ENCODE results near the gene RHOB. TPM values are rescaled to one million over a fixed set of nuclear protein-coding genes. Genes with fewer than 3 reads are reported as not detected.
"Not testable (repeated sequence)": the region's sequence is repeated elsewhere in the genome, so short reads cannot be mapped to it uniquely, and the experiment has no call there.

RHOB gene
- total RNA-seq, 2 experiments from 2014 or later, result 7.5 TPM

GRCh38 chr2:20430035-20430434 lies 16.8 kb upstream of the RHOB start:
- Mint-ChIP-seq H3K36me3 (ENCODE audit: low read depth) (no peaks in the 10 kb centered on the region), H3K4me1 (peaks cover 17% of the 10 kb centered on the region), H3K9me3 (ENCODE audit: low read depth) (no peaks in the 10 kb centered on the region), H3K27ac (no peak overlapping the region), H3K27me3 (peaks cover 11% of the 10 kb centered on the region), H3K4me3 (no peak overlapping the region)
- ChIA-PET POLR2A (no interaction called here), CTCF (interaction anchor here (0.8 to 1.3 kb wide), 3 partner anchors 14 to 48 kb away, joined by 3 to 6 read pairs (median 3); partner anchors contain the start of gene RHOB)
- ATAC-seq, result no peak
- DNase-seq, result no peak
- intact Hi-C loops (cut with DNase I, micrococcal nuclease), result no loop called here

- intact Hi-C loops (cut with DNase I, micrococcal nuclease), result loop anchor here (1.0 kb wide), 1 partner anchor 65 kb away; no protein-coding TSS in a partner anchor
- Mint-ChIP-seq H3K4me1 (peaks cover 11% of the 10 kb centered on the region), H3K27me3 (peaks cover 12% of the 10 kb centered on the region), H3K4me3 (no peak overlapping the region), H3K27ac (no peak overlapping the region), H3K36me3 (ENCODE audit: low read depth) (no peaks in the 10 kb centered on the region), H3K9me3 (ENCODE audit: low read depth) (no peaks in the 10 kb centered on the region)
- DNase-seq (peak; percentile 59), ATAC-seq (peak; percentile 93)
- ChIA-PET CTCF (interaction anchor here (0.5 to 1.7 kb wide), 5 partner anchors 13 to 80 kb away, joined by 3 to 6 read pairs (median 3); partner anchors contain the start of gene RHOB), POLR2A (interaction anchor here (2.1 kb wide), 1 partner anchor 16 kb away, joined by 8 read pairs; the partner anchor contains the start of gene RHOB)
Observed at GRCh38 chr2:20430461-20431300, 16.2 kb upstream of the RHOB start.

- H3K27ac Mint-ChIP-seq, result no peak overlapping the region
- H3K4me3 Mint-ChIP-seq, result no peak overlapping the region
- H3K36me3 Mint-ChIP-seq (ENCODE audit: low read depth), result no peaks in the 10 kb centered on the region
- H3K9me3 Mint-ChIP-seq (ENCODE audit: low read depth), result no peaks in the 10 kb centered on the region
- peaks cover 12% of the 10 kb centered on the region for H3K27me3 Mint-ChIP-seq
- H3K4me1 Mint-ChIP-seq, result peaks cover 11% of the 10 kb centered on the region
- ChIA-PET CTCF (interaction anchor here (0.5 to 1.9 kb wide), 4 partner anchors 15 to 211 kb away, joined by 3 to 6 read pairs (median 4); partner anchors contain the start of gene RHOB), POLR2A (interaction anchor here (2.1 kb wide), 1 partner anchor 15 kb away, joined by 8 read pairs; the partner anchor contains the start of gene RHOB)
- no peak for DNase-seq
- ATAC-seq, result no peak
- intact Hi-C loops (cut with DNase I, micrococcal nuclease), result loop anchor here (1.0 kb wide), 1 partner anchor 66 kb away; no protein-coding TSS in a partner anchor
Observed at GRCh38 chr2:20431301-20431698, 15.6 kb upstream of the RHOB start.

GRCh38 chr2:20431772-20432171 lies 15.1 kb upstream of the RHOB start:
- ATAC-seq (no peak), DNase-seq (no peak)
- Mint-ChIP-seq H3K27ac (no peak overlapping the region), H3K36me3 (ENCODE audit: low read depth) (no peaks in the 10 kb centered on the region), H3K4me1 (peaks cover 11% of the 10 kb centered on the region), H3K4me3 (no peak overlapping the region), H3K9me3 (ENCODE audit: low read depth) (no peaks in the 10 kb centered on the region), H3K27me3 (peaks cover 17% of the 10 kb centered on the region)
- ChIA-PET CTCF (interaction anchor here (0.9 to 1.9 kb wide), 3 partner anchors 15 to 211 kb away, joined by 3 to 6 read pairs (median 6); partner anchors contain the start of gene RHOB), POLR2A (interaction anchor here (2.1 kb wide), 1 partner anchor 15 kb away, joined by 8 read pairs; the partner anchor contains the start of gene RHOB)
- intact Hi-C loops (cut with DNase I, micrococcal nuclease), result loop anchor here (1.0 kb wide), 1 partner anchor 66 kb away; no protein-coding TSS in a partner anchor

- Mint-ChIP-seq H3K27me3 (peaks cover 20% of the 10 kb centered on the region), H3K4me3 (no peak overlapping the region), H3K36me3 (ENCODE audit: low read depth) (no peaks in the 10 kb centered on the region), H3K4me1 (peaks cover 11% of the 10 kb centered on the region), H3K9me3 (ENCODE audit: low read depth) (no peaks in the 10 kb centered on the region), H3K27ac (no peak overlapping the region)
- ChIA-PET CTCF (interaction anchor here (0.7 to 1.9 kb wide), 8 partner anchors 8 to 210 kb away, joined by 3 to 6 read pairs (median 4); partner anchors contain the start of gene RHOB), POLR2A (interaction anchor here (2.1 kb wide), 1 partner anchor 14 kb away, joined by 8 read pairs; the partner anchor contains the start of gene RHOB)
- intact Hi-C loops (cut with DNase I, micrococcal nuclease), result no loop called here
- DNase-seq (no peak), ATAC-seq (no peak)
Observed at GRCh38 chr2:20432714-20433113, 14.2 kb upstream of the RHOB start.

GRCh38 chr2:20433249-20433648 lies 13.6 kb upstream of the RHOB start:
- ATAC-seq, result no peak
- Mint-ChIP-seq H3K4me3 (no peak overlapping the region), H3K27me3 (peaks cover 22% of the 10 kb centered on the region), H3K4me1 (peaks cover 11% of the 10 kb centered on the region), H3K36me3 (ENCODE audit: low read depth) (no peaks in the 10 kb centered on the region), H3K27ac (no peak overlapping the region), H3K9me3 (ENCODE audit: low read depth) (no peaks in the 10 kb centered on the region)
- CTCF ChIA-PET, result interaction anchor here (0.7 to 1.9 kb wide), 6 partner anchors 8 to 209 kb away, joined by 3 to 6 read pairs (median 4); no protein-coding TSS in a partner anchor
- POLR2A ChIA-PET, result no interaction called here
- intact Hi-C loops (cut with DNase I, micrococcal nuclease), result no loop called here
- DNase-seq, result no peak

- H3K27me3 Mint-ChIP-seq, result peaks cover 27% of the 10 kb centered on the region
- no peak overlapping the region for H3K27ac Mint-ChIP-seq
- no peak for DNase-seq
- ChIA-PET CTCF (interaction anchor here (1.1 to 1.7 kb wide), 2 partner anchors 14 to 23 kb away, joined by 4 to 6 read pairs; no protein-coding TSS in a partner anchor), POLR2A (no interaction called here)
- no peaks in the 10 kb centered on the region for H3K9me3 Mint-ChIP-seq (ENCODE audit: low read depth)
- H3K36me3 Mint-ChIP-seq (ENCODE audit: low read depth), result no peaks in the 10 kb centered on the region
- ATAC-seq, result no peak
- intact Hi-C loops (cut with DNase I, micrococcal nuclease), result no loop called here
- peaks cover 11% of the 10 kb centered on the region for H3K4me1 Mint-ChIP-seq
- H3K4me3 Mint-ChIP-seq, result no peak overlapping the region
Observed at GRCh38 chr2:20433946-20434553, 12.8 kb upstream of the RHOB start.

- ATAC-seq (no peak), DNase-seq (no peak)
- no peak overlapping the region for H3K4me3 Mint-ChIP-seq
- no peak overlapping the region for H3K27ac Mint-ChIP-seq
- no peaks in the 10 kb centered on the region for H3K9me3 Mint-ChIP-seq (ENCODE audit: low read depth)
- no peaks in the 10 kb centered on the region for H3K36me3 Mint-ChIP-seq (ENCODE audit: low read depth)
- H3K4me1 Mint-ChIP-seq, result peaks cover 11% of the 10 kb centered on the region
- CTCF ChIA-PET, result interaction anchor here (1.1 to 1.2 kb wide), 2 partner anchors 12 to 23 kb away, joined by 3 to 4 read pairs; partner anchors contain the start of gene RHOB
- intact Hi-C loops (cut with DNase I, micrococcal nuclease), result no loop called here
- POLR2A ChIA-PET, result no interaction called here
- H3K27me3 Mint-ChIP-seq, result peaks cover 32% of the 10 kb centered on the region
Observed at GRCh38 chr2:20434588-20435294, 12.1 kb upstream of the RHOB start.

- H3K9me3 Mint-ChIP-seq (ENCODE audit: low read depth); H3K36me3 Mint-ChIP-seq (ENCODE audit: low read depth); H3K27ac Mint-ChIP-seq; ATAC-seq; intact Hi-C loops (cut with DNase I, micrococcal nuclease); H3K4me3 Mint-ChIP-seq; DNase-seq; POLR2A ChIA-PET: not testable (repeated sequence)
- CTCF ChIA-PET, result interaction anchor here (1.1 to 1.2 kb wide), 2 partner anchors 11 to 24 kb away, joined by 3 to 4 read pairs; partner anchors contain the start of gene RHOB
- Mint-ChIP-seq H3K4me1 (peaks cover 11% of the 10 kb centered on the region), H3K27me3 (peaks cover 34% of the 10 kb centered on the region)
Observed at GRCh38 chr2:20435456-20435855, 11.4 kb upstream of the RHOB start.

GRCh38 chr2:20436716-20437470 lies 10.0 kb upstream of the RHOB start:
- CTCF ChIA-PET, result interaction anchor here (1.8 to 1.9 kb wide), 2 partner anchors 26 to 205 kb away, joined by 4 to 7 read pairs; no protein-coding TSS in a partner anchor
- Mint-ChIP-seq H3K9me3 (ENCODE audit: low read depth) (no peaks in the 10 kb centered on the region), H3K27ac (no peak overlapping the region), H3K36me3 (ENCODE audit: low read depth) (no peaks in the 10 kb centered on the region), H3K27me3 (peaks cover 36% of the 10 kb centered on the region), H3K4me1 (no peaks in the 10 kb centered on the region), H3K4me3 (no peak overlapping the region)
- intact Hi-C loops (cut with DNase I, micrococcal nuclease), result no loop called here
- DNase-seq (no peak), ATAC-seq (no peak)
- POLR2A ChIA-PET, result interaction anchor here (0.7 to 1.8 kb wide), 2 partner anchors 10 to 388 kb away, joined by 3 to 6 read pairs; partner anchors contain the start of gene RHOB

Data from activated CD4-positive, alpha-beta T cell treated with anti-CD3 and anti-CD28 coated beads for 36 hours (primary cell).